SW 1271 (cell line): ENCODE measurements around the gene TRAM2.

ENCODE experiments used
- DNase-seq, 2 experiments: peaks; one replicate each; lab custom pipeline; 2025; lab: John Stamatoyannopoulos, UW

Gene TRAM2

GRCh38 chr6:52531834-52532233 is 45.0 kb downstream of the TRAM2 start:
- no peak for DNase-seq

DNA sequence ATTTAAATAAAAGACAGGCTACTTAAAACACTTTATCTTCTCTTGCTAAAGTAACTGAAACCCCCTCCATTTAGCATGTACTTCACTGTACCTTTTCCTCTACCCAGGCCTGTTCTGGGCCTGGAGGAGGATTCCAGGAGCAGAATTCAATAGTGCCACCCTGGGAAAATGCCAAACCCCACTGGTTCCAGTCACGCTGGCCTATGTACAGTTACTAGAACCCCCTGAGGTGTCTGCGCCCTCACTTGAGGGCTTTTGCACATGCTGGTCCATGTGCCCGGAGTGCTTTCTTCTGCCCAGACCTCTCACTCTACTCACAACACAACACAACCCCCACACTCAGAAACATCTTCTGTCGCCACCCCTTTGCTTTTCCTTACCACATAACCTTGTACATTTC is 45.5 kb downstream of the TRAM2 start:
- DNase-seq: no peak

DNA sequence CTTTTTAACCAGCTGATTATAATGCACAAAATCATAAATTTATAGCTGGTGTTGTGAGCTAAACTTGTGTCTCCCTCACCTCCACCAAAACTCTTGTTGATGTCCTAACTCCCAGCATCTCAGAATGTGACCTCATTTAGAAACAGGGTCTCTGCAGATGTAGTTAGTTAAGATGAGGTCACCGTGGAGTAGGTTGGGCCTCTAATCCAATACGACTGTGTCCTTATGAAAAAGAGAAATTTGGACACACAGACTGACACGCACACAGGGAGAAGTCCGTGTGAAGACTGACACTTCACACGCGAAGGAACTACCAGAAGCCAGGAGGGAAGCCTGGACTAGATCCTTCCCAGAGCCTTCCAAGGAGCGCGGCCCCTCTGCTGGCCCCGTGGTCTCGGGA is 46.5 kb downstream of the TRAM2 start:
- DNase-seq: no peak

DNA sequence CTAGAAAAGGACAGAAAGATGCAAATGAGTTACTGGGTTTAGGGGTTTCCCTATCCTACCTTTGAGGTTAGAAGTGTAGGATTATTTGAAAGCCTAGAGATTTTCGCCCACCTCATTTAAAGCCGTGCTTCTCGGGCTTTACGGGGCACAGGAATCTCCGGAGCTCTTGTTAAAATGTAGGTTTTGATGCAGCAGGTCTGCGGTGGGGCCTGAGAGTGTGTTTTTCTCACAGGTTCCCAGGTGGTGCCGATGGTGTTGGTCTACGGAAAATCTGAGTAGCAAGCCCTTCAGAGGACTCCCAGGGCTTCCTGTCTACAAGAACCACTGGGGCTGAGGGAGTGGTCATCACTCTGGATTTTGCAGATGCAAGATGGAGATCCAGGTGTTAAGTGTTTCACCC is 47.5 kb downstream of the TRAM2 start:
- no peak for DNase-seq

- DNase-seq: no peak
Observed at GRCh38 chr6:52527436-52527835, 49.4 kb downstream of the TRAM2 start.

- DNase-seq: no peak
Observed at GRCh38 chr6:52526634-52527033, 50.2 kb downstream of the TRAM2 start.

DNA sequence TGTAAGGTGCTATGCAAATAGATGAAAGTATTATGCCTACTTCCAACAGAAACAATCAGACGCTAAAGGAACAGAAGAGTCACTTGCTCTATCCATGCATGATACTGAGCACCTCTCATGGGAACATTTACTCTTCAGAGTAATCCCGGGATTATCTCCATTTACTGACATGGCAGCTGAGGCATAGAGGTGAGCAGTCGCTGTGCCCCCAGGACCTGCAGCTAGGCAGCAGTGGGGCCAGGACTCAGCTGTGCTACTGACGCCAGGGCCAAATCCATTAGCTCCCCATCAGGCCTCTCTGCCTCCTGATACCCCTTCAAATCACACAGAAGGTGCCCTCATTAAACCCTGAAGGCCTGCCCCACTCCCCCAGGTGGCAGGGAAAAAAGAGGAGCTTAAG is 51.9 kb downstream of the TRAM2 start:
- no peak for DNase-seq

DNA sequence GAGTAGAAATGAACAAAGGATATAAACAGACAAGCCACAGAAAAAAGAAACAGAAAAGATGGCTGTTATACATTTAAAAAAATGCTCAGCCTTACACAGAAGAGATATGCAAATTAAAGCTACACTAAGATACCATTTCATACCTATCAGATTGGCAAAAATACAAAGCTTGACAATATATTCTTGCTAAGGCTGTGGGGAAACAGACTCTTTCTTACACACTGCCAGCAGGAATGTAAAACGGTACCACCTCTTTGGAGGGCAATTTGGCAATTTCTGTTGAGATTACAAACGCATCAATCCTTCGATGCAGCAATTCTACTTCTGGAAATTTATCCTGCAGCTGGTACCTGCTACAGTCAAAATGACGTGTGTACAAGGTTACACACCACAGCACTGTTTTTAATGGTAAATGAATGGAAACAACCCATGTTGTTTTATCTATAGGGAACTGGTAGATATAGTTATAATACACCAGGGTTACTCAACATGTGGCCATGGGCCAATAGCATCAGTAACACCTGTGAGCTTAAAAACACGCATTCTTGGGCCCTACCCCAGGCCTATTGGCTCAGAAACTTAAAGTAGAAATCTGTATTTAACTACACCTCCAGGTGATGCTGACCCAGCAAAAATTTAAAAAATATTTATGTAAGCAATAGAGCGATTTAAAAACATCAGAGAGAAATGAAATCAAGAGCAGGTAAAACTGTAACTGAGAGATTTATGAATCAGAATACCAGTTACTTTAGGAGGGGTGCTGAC is 53.3 kb downstream of the TRAM2 start:
- no peak for DNase-seq

GRCh38 chr6:52522655-52523054 is 54.2 kb downstream of the TRAM2 start:
- peak in 1 of 2 experiments; percentile 45 for DNase-seq

DNA sequence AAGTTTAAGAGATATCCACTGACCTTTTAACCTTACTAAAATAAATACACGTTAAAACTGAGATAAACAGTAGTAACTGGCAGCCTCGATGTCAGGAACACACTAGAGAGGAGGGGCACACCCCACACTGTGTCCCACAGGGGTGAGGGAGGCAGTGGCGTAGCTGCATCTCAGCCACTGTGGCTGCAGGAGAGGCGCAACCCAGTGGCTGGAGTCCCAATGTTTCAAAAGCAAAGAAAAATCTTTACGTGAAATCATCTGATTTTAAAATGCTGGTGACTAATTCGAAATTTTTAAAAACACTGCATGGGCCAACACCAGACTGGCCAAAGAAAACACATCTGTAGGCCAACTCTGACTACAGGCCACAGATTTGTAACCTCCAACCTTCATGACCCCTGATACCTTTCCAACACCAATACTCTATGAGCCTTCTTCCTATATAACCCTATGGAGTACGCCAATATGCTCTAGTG is 54.7 kb downstream of the TRAM2 start:
- DNase-seq: no peak

- DNase-seq: no peak
Observed at GRCh38 chr6:52519618-52520017, 57.2 kb downstream of the TRAM2 start.

DNA sequence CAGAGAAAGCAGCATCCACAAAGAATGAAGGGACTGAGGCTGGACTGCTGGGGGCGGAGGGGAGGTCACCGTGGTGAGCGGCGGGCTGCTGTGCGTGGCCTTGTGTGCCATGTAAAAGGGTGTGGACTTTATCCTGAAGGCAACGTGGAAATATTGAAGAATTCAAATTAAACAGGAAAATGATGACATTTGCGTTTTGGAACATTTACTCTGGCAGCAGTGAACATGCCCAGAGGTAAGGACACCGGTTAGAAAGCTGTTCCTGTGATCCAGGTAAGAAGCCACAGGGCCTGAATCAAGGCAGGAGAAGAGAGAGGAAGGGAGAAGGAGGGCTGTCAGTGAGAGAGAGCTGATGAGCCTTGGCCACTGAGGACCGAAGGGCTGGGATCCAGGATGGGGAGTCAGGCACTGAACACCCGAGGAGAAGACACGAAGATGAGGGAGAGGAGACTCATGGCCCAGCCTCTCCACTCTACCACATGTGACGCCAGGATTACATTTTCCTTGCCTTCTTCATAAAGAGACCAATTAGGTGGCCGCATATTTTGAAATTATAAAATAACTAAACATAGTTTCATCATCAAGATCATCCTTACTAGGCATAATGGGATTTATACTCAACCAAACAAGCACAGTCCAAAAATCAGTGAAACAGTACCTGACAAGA is 58.4 kb downstream of the TRAM2 start:
- no peak for DNase-seq

DNA sequence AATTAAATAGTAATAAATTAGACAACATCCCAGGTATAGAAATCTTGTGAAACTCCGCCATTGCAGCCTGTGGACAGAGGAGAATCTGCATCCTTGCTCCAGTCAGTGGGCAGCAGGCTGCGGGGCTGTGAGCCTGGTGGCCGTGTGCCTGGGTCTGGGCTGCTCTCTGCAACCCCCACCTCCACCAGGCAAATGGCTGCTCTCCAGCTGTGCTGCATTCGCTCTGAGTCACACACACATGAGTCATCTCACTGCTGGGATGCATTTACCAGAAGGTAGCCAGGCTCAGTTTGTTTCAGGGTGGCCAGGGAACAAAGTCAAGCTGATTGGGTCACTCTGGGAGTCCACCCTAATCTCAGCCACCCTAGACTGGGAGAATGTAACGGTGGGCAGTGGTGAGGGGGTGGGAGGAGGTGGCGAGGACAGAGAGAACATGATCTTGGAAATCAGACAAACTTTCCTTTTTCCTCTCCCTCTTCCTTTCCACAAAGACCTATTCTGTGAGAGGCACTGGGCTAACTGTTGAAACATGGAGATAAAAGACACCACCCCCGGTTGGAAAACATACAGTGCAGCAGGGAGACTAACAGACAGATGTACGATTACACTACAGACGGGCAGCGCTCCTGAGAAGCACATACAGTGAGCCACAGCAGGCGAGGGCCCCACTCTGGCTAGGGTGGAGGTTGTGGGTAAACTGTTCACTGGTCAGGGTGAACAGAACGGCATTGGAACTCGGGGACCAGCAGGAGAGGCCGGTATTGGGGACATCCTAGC is 59.2 kb downstream of the TRAM2 start:
- peak; percentile 70 to 94 for DNase-seq

DNA sequence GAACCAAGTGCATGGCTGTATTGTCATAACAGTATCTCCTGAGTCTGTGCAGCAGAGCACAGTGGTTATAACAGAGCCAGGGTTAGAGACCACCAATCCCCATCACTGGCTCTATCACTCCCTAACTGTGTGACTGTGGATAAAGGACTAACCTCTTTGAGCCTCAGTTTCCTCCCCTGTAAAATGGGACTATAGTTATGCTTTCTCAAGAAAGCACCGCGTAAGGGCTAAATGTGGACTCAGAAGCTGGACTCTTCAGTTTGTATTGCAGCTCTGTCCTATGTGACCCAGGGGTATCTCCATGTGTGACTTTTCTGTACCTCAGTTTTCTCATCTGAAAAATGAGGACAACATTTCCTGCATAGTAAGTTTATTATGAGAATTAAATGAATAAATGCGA is 59.9 kb downstream of the TRAM2 start:
- DNase-seq: no peak

- no peak for DNase-seq
Observed at GRCh38 chr6:52516269-52516668, 60.6 kb downstream of the TRAM2 start.

DNA sequence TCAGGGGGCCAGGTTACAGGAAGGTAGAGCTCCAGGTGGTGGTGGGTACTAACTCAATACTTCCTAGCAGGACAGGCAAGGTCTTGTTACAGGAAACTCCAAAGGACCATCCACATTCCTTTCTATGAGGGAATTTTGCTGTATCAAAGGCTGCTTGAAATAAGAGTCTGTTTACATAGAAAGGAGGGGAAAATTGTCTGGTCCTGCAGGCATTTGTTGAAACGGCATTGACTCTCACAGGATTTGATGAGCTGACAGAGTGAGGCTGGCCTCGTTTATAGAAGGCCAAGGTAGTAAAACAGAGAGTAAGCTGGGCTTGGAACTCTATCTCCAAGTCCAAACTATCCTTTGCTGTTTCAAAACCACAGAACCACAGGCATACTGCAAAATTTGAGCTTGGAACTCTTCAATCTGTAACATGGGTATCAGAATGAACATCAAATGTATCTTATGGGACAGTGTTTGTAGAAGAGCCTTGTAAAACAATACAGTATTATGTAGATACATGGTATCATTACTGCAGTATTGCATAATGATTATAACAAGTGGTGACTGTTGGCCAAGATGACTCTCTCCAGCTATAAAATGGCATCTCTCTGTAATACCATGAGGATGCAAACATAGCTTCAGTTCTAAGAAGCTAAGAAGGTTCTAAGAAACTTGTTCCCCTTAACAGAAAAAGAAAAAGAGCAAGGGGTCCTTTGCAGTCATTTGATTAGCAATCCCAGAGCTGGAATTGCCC is 61.5 kb downstream of the TRAM2 start:
- no peak for DNase-seq

DNA sequence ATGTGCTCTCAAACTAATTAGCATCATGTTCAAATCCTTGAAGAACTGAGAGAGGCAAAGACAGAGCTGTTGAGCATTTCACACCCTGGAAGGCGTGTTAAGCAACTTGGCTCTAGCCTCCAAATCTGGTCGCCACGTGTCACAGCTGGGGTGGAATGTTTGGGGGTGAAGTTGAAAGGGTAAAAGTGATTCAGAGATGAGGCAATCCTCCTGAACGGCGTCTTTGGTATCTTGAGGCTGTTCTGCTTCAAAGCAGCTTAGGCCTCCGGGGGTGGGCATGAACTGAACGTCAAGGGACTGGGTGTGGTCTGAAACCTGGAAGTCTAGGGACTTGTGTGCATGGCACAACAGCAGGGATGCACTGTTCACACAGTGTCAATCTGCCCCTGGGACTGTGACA is 62.3 kb downstream of the TRAM2 start:
- no peak for DNase-seq

DNA sequence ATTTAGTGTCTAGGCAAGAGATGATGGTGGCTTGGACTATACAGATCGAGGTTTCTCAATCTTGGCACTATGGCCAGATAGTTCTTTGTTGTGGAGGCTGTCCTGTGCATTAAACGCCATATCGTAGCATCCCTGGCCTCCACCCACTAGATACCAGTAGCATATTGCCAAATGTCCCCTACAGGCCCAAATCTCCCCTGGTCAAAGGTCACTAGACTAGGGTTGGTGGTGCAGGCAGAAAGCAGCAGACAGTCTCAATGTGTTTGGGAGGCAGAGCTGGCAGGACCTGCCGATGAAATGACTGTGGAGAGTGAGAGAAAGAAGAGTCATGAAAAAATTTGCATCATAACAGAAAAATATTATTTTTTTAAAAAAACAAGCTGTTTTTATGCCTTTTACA is 63.0 kb downstream of the TRAM2 start:
- no peak for DNase-seq

DNA sequence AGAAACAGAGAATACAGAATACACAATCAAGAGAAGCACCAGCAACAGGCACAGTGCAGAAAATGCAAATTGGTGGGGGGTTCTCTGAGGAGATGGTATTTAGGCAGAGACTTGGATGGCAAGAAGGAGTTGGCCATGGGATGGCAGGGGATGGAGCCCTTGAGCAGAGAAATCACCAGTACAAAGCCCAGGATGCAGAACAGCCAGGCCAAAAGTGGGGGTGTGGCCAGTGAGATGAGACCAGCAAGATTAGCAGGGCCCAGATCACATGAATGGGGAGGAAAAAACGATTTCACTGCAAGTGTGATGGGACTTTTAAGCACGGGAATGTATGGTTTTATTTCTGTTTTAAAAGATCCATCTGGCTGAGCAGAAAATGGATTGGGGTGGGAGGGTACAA is 63.4 kb downstream of the TRAM2 start:
- DNase-seq: no peak

- DNase-seq: peak in 1 of 2 experiments; percentile 50
Observed at GRCh38 chr6:52512199-52512598, 64.7 kb downstream of the TRAM2 start.

DNA sequence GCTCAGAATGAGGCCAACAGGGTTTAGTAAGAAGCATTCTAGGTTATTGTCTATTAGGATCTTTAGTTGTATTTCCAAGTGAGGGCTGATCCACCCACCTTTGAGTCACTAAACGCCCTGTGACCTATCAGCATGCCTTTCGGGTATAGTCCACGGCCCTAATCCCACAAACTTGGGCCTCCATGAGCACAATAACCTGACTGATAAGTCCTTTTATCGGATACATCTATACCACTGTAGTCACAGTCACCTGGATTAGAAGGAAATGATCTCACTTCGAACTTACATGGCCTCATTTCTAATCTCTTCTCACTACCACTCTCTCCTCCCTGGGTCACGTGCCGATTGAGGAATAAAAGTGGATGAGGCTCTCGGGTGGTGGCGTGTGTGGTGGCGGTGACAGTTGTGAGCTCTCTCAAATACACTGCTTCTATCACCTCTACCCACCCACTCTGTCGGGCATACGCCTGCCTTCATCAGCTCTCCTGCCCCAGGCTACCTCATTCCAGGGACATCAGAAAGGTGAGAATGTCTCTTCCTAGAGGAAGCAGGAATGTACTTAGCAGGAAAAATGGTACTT is 65.2 kb downstream of the TRAM2 start:
- DNase-seq: no peak

DNA sequence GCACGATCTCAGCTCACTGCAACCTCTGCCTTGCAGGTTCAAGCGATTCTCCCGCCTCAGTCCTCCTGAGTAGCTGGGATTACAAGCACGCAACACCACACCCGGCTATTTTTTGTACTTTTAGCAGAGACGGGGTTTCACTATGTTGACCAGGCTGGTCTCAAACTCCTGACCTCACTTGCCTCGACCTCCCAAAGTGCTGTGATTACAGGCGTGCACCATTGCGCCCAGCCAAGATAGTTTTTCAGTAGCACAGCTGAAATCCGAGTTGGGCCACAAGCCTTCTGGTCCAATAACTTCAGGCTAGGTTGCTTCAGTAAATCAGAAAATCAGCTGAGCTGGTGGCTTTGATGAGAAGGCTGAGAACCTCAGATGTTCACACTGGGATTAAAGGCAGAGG is 65.7 kb downstream of the TRAM2 start:
- no peak for DNase-seq
